GM21528 (cell line): ENCODE measurements around the gene SLIT1.
A peak's percentile ranks its signal among the peaks of the same experiment; 100 is the strongest.

ENCODE experiments used
- ATAC-seq: cut with Tn5 transposase; IDR thresholded peaks from one replicate; pipeline ENCODE4 v1.9.1; 2021; ENCODE audit warnings: mild to moderate bottlenecking, moderate library complexity; ENCODE audit not compliant: unreplicated experiment, low FRiP score

SLIT1 gene

DNA sequence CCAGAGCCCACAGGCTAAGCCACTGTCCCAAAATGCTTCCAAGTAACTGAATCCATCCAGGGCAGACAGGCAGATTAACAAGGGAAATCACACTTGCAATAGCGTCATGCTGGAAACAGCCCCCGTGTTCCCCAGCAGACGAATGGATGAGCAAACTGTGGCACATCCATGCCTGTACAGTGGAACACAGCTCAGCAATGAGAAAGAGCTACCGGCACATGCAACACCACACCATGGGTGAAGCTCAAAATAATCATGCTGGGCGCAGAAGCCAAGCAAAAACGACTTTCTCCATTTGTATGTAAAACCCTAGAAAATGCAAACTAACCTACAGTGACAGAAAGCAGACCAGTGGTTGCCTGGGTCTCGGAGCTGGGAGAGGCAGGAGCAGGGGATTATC, 153.1 kb downstream of the SLIT1 start:
- no peak for ATAC-seq

DNA sequence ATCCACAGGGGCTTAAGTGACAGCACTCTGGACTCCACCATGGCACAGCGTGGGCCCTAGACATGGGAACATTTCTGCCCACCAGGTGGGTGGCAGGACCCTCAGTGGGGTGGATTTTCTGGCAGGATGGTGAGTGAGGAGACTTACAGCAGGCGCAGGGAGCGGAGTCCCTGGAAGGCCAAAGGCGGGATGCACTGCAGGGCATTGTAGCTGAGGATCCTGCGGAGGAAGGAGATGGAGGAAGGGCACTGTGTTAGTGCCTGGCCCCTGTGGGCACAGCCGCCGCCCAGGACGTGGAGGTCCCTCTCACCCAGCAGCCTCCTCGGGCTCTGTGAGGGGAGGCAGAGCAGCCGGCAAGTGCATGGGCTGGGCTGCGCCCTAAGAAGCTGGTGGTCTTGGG, 154.3 kb downstream of the SLIT1 start:
- ATAC-seq = no peak

DNA sequence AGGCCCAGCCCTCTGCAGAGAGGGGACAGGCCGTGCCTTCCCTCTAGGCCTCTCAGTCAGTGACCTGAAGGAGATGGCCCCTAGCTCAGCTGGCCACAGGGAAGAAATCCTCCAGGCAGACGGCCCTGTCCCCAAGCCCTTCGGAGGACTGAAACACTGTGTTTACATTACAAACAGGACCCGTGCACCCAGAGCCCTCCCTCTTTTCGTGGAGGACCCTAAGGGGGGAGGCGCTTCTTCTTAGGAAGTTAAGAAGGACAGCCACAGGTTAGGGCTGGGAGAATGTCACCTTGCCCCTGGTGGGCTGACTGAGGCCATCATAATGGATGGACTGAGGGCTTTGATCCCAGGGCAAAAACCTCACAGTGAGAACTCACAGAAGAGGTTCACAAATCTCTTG, 154.9 kb downstream of the SLIT1 start:
- ATAC-seq = no peak

DNA sequence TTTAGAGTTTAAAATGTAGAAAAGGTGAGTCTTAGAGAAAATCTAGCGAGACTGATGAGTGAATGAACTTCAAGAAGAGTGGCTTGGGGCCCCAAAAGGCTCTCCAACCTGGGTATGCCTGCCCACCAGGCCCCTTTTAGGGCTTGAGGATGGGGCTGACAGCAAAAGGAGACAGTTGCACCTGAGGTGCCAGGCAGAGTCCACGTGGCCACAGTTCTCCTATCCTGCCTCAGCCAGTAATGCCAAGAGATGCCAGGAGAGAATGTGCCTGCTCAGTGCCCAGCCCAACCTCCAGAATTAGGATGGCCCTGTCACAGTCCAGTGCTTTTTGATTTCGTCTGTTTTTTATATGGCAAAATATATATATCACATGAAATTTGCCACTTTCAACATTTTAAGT, 156.5 kb downstream of the SLIT1 start:
- ATAC-seq = no peak

DNA sequence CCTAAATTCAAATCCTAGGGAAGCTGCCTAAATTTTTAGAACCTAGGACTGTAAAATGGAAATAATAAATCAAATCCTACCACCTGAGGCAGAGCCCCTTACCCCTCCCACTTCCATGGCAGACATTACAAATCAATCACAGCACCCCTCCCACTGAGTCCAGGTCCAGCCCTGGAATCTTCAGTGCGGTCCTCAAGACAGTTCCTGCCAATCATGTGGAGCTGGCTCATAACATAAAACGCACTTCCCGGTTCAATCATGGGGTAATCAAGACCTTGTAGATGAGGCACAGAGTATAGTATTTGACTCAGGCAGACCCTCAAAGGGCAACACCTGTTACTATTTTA, 157.0 kb downstream of the SLIT1 start:
- ATAC-seq = no peak

DNA sequence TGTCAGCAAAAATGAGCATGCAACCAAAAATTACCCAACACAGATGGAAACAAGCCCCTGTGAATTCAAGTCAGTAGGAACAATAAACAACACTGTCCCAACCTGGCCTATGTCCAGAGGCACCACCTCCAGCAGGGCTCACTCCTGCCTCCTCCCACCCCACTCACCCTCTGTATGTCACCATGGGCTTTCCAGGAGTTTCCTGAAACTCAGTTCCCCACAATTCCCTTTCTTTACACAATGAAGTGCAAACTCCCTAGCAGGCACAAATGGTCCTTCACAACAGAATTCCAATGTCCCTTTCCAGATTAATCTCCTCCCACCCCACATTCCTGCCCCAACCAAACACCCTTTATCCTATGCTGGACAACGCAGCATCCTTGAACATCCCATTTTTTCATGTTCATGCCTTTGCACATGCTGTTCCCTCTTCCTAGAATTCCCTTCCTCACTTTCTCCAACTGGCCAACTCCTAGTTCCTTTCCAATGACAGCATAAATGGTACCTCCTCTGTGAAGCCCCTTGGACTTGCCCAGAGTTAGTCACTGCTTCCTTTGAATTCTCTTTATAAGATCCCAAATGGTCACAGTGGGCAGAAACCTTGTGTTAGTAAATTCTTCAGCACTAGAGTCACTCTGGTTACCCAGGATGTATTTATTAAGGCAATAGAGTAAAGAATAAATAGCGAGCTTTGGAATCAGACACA, 157.5 kb downstream of the SLIT1 start:
- ATAC-seq = no peak

DNA sequence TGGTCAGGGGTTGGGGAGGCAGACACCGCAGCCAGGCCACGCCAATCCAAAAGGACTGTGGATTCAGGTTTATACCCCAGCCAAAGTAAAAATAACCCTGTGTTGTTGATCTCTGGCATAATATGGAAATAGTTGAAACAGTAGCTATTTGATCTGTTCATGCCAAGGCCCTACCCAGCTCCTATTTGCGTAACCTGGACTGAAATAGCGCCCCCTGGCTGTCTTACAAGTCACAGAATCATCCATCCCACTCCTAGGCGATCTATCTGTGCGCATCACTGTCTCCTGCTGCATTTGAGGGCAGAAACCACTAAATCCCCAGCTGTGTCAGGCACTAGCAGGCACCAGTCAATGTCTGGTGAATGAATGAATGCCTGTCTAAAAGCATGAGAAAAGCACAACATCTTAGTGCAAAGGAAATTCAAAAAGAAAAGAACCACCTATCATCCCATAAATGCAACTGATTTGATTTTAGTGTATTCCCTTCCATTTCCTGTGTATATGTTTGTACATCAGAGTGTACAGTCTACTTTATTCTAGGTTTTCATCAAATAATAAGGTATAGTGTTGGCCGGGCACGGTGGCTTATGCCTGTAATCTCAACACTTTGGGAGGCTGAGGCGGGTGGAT, 160.0 kb downstream of the SLIT1 start:
- ATAC-seq = no peak

DNA sequence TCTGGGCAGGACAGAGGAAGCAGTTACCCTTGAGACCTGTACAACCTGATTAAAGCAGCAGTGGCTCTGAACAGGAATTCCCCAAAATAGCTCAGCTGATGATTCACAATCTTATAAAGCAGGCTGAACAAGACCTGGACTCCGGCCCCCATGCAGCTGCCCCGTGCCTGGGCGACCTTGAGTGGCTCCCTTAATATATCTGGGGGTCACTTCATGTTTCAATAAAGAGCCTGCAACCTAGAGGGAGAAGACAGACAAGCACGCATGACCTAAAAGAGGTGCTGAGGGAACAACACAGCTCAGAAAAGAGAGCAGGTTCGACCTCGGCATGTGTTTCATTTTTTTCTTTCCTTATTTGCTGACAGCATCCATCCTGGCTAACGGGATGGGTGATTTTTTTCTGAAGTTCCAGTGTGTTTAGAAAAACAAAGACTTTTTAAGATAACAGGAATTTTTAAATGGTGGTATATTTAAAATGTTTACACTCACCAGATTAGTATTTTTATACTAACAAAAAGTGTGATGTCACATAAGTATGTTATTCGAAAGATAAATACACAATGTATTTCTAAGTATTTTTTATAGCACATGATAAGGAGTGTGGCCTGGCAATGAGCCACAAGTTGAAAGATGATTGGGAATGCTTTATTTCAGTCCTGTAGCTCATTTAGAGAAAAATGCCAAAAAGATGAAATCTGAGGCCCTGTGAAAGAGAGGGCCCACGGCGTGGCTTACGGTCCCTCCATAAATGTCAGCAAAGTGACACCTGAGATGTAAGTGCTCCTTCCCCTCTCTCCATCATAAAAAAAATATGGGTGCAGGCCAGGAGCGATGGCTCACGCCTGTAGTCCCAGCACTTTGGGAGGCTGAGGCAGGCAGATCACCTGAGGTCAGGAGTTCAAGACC, 161.3 kb downstream of the SLIT1 start:
- ATAC-seq = no peak

DNA sequence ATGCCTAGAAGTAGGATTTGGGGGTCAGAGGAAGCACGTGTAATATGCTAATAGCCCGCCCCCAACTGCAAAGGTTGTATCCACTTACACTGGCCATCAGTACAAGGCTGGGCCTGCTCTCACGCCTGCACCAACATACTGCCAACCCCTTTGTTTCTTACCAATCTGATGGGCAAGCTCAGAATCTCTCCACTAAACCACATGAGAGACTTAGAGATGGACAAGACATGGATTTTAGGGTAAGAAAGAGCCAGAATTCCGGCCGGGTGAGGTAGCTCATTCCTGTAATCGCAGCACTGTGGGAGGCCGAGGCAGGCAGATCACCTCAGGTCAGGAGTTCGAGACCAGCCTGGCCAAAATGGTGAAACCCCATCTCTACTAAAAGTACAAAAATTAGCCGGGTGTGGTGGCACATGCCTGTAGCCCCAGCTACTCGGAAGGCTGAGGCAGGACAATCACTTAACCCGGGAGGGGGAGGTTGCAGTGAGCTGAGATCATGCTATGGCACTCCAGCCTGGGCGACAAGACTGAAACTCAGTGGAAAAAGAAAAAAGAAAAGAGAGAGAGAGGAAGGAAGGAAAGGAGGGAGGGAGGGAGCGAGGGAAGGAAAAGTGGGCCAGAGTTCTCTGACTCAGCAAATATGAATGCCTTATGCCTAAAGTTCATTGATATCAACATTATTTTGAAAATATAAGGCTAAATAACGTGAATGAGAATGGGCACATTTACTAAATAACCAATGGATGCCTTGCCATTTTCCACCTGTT, 162.2 kb downstream of the SLIT1 start:
- ATAC-seq = no peak

DNA sequence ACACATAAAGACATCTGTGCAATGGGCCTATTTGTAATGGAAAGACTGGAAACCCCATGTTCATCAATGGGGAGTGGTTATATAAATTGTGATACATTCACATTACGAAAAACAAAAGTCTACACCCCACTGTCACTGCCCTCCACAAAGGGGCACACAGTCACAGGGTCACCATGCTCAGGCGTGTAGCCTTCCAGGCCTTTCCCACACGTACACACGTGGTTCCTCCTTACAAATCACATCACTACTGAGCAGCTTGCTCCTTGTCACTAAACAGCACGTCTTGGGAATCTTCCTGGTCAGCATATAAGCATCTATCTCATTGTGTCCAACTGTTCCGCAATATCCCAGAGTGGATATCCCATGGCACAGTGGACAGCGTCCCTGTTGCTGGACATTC, 163.1 kb downstream of the SLIT1 start:
- ATAC-seq = no peak

DNA sequence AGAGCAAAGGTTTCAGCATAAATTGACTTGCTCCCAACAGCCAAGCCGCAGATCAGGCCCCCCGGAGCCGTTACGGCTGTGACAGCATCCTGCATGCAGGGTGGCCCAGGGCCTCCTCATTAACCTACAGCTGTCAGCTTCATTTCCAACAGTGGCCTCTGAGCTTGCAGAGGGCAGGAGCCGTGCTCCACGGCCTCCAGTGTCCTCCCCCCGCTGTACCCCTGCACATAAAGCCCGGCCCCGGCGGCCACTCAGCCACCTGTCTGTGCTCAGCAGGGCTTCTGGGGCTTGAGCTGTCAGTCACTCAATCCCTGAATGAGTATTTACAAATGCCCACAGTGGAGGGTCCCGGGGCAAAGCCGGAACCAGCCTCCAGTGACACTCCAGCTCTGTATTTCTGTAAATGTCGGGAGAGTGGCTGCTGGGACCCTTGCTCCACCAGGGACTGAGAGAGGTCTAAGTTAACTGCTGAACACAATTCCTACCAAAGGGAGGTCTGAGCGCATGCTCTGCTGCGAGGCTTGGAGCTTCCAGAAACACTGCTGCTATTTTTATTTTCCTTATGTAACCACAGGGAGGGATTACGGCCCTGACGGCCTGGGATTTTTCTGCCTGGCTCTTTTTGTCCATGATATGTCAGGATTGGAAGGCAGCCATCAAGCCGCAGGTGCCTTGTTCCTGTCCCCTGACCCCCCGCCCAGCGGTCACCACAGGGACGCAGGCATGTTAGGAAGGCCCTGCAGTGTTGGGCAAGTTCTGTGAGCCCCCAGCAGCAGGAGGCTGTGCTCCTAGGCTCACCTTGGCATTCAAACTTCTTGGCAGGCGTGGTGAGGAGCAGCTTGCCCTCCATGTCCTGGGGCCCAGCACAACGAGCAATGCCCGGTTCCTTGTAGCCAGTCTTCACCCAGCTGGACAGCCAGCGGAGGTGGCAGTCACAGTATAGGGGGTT, 165.0 kb downstream of the SLIT1 start:
- ATAC-seq = no peak

DNA sequence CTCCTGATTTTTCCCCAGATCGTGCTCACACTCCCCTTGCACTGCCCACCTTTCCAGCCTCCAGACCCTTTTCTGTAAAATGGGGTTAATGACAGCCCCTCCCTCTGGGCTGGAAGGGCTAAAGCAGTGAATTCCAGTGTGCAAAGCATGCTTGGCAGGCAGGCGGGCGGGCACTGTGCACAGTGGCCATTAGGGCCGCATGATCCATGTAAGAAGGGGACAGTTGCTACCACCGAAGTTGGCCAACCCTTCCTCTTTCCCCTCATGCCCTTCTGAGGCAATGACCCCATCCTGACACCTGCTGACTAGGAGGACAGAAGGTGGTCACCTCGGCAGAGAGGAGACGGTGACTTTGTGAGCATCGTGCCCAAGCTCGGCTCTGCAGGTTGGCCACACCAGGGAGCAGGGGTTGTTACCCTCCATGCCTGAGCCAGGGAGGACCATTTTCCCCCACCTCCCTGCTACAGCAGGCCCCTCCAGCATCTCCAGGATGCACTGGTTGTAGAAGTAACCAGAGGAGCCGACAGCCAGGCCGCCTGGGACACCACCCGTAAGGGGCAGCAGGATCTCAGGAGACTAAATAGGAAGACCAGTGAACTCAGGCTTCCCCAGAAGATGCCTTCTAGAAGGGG, 166.4 kb downstream of the SLIT1 start:
- ATAC-seq = no peak

DNA sequence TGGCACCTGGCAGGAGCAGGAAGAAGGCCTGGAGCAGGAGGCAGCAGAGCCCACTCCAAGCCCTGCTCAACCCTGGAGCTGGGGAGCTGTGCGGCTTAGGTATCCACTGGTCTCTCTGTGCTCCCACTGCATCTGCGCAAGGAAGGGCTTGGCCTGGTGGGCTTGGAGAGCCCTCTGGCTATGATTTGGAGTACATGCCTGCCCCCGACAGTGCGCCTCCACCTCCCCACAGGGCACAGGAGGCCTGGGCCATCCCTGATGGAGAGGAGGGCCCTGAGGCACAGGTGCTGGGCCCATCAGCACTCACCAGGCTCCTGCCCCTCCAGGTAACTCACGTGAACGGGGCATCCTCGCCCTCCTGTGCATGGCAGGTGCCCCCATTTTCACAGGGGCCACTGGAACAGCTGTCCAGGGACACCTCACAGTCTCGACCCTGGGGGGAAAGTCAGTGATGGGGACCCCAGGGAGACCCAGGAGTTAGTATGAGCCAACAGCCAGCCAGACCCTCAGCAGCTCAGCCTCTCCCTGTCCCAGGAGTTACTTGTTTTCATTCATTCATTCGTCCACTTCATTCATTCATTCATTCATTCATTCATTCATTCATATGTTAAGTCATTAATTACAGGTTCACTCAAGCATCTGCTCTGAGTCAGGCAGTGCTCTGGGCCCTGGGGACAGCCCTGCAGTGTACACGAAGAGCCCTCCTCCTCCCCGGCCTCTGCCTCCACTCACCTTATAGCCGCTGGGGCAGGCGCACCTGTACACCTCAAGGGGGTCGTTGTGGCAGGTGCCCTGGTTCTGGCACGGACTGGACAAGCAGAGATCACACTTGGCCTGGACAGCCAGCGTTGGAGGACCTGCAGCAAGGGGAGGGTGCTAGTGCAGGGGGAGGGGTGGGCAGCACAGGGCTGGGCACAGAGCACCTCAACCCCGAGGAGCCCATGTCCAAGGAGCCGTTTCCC, 167.2 kb downstream of the SLIT1 start:
- ATAC-seq = no peak

DNA sequence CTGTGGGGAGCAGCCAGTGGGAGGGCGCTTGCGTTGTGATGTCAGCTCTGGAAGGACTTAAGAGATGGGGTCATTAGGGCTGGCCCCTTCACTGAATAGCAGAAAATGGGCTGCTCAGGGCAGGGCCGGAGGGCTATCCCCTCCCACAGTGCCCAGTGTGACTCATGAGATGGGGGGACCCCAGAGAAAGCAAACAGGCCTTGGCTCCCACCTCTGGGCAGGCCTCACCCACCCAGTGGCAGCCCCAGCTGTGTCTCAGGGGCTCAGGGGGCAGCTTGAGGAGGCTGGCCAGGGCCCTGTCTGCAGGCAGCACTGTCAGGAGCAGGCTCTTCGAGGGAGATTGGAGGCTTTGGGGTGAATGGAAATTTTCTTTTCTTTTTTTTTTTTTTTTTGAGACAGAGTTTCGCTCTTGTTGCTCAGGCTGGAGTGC, 168.3 kb downstream of the SLIT1 start:
- ATAC-seq = no peak

DNA sequence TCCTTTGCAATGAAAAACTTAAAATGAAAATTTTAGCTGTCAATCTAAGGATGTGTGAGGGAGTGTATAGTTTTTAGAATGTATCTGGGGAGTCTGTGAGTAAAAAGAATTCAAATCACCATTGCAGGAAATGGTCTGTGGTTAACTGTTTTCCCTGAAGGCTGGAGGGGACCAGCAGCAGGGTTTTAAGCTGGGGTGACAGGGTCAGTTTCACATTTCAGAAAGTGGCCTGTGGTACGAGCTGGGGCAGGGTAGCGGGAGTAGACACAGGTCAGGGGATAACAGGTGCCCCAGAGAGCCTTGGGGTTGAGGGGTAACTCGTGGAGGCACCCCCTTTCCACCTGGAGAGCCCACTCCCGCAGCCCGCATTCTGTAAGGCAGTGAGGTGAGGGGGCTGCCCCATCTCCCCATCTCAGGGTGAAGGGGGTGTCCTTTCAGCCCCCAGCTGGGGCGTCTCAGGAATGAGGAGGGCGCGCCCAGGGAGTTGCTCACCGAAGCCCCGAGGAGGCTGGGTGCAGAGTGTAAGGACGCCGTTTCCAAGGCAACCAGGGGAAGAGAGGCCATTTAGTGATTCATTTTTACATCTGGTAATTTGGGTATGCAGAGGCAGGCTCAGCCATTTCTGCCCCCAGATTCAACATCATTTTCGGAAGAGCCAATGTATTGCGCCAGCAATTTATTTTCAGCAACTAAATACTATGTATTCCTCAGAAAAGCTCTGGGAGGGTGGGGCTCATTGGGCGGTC, 168.9 kb downstream of the SLIT1 start:
- peak; percentile 59 for ATAC-seq

DNA sequence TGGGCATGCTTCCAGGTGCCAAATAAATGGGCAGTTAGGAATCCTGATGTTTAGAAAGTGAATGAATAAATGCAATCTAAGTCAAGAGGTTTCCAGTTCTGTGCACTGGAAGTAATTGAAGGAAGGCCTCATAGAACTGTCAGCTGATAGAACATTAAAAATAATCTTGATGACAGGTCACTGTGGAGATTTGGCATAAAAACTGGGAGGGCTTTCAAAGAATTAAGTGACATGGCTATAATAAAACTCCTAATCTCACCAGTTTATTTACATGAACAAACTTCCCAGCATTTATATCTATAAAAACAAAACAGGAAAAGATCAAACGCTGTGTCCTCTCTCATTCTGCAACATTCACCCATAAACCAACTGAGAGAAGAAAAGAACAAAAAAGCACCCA, 170.5 kb downstream of the SLIT1 start:
- ATAC-seq = no peak

DNA sequence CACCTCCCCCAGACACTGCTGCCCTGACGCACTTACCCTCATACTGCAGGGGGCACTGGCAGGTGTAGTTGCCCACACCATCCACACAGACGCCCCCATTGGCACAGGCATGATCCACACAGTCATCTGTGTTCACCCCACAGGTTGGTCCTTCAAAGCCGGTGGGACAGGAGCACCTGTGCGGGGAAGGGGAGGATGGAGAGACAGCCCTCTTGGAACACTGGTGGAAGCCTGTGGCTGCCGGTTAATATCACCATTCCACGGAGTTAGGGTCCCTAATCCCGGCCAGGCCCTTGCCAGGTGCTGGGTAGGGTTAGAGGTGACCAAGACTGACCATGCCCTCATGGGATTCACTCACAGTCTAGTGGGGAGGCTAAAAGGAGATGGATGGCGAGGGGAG, 171.8 kb downstream of the SLIT1 start:
- no peak for ATAC-seq
